Measurements from ENCODE around the gene THUMPD2.

Gene THUMPD2

DNA sequence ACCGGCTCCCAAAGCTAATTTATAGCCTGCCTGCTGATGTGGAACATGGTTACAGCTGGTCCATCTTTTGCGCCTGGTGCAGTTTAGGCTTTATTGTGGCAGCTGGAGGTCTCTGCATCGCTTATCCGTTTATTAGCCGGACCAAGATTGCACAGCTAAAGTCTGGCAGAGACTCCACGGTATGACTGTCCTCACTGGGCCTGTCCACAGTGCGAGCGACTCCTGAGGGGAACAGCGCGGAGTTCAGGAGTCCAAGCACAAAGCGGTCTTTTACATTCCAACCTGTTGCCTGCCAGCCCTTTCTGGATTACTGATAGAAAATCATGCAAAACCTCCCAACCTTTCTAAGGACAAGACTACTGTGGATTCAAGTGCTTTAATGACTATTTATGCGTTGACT is 62.0 kb downstream of the THUMPD2 start:
- Histone ChIP-seq H3F3A (ENCODE audit: control insufficient read depth, insufficient read depth) (no peaks in the 10 kb centered on the region), H3K36me3 (ENCODE audit: control insufficient read depth, low read length) (no peaks in the 10 kb centered on the region), H3K4me1 (ENCODE audit: control insufficient read depth, low read length) (no peaks in the 10 kb centered on the region), H3K9me2 (replicated peaks; ENCODE audit: control insufficient read depth, low read length) (no peaks in the 10 kb centered on the region), H3K4me2 (ENCODE audit: low read length) (no peak overlapping the region), H3K4me3 (ENCODE audit: low read length) (no peak overlapping the region), H4K20me1 (ENCODE audit: control insufficient read depth, insufficient read depth, low read depth, low read length) (no peaks in the 10 kb centered on the region), H3K27me3 (ENCODE audit: control insufficient read depth, low read length) (peaks cover 9% of the 10 kb centered on the region; the same call in 1 of the 2 replicates), H3K79me2 (ENCODE audit: control insufficient read depth, low read length) (no peaks in the 10 kb centered on the region), H3K9me3 (ENCODE audit: control insufficient read depth, insufficient read depth, low read length) (no peaks in the 10 kb centered on the region), H3K27ac (ENCODE audit: low read depth, low read length) (no peak overlapping the region)
- TF ChIP-seq, protein P1, sequence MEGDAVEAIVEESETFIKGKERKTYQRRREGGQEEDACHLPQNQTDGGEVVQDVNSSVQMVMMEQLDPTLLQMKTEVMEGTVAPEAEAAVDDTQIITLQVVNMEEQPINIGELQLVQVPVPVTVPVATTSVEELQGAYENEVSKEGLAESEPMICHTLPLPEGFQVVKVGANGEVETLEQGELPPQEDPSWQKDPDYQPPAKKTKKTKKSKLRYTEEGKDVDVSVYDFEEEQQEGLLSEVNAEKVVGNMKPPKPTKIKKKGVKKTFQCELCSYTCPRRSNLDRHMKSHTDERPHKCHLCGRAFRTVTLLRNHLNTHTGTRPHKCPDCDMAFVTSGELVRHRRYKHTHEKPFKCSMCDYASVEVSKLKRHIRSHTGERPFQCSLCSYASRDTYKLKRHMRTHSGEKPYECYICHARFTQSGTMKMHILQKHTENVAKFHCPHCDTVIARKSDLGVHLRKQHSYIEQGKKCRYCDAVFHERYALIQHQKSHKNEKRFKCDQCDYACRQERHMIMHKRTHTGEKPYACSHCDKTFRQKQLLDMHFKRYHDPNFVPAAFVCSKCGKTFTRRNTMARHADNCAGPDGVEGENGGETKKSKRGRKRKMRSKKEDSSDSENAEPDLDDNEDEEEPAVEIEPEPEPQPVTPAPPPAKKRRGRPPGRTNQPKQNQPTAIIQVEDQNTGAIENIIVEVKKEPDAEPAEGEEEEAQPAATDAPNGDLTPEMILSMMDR (IDR thresholded peaks at IDR 0.05; ENCODE audit: low read depth, low read length, poor library complexity, severe bottlenecking), result no peak
- TF ChIP-seq EZH2phosphoT487 (IDR thresholded peaks at IDR 0.05; ENCODE audit: borderline replicate concordance, low read length), result no peak

DNA sequence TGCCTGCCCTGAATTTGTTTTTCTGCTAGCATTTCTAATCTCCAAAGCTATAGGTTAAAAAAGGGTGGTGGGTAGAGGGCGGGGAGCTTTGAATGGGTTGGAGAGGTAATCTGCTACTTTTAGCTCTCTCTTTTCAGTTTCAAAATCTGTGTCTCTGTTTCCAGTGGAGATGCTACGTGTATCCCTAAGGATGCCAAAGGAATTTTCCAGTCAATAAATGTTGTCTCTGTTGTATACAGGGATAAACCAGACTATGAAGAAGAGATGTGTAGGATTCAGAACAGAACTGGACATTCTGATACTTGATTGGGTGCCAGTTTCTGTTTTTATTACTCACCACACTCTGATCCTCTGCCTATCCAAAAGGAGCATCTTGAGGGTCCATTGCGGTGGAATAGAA is 63.2 kb downstream of the THUMPD2 start:
- no peak for TF ChIP-seq EZH2phosphoT487 (IDR thresholded peaks at IDR 0.05; ENCODE audit: borderline replicate concordance, low read length)
- TF ChIP-seq, protein P1 (IDR thresholded peaks at IDR 0.05; ENCODE audit: low read depth, low read length, poor library complexity, severe bottlenecking), result no peak
- Histone ChIP-seq H3F3A (ENCODE audit: control insufficient read depth, insufficient read depth) (no peaks in the 10 kb centered on the region), H3K27ac (ENCODE audit: low read depth, low read length) (no peak overlapping the region), H3K27me3 (ENCODE audit: control insufficient read depth, low read length) (peaks cover 8% of the 10 kb centered on the region; the same call in 1 of the 2 replicates), H3K36me3 (ENCODE audit: control insufficient read depth, low read length) (no peaks in the 10 kb centered on the region), H3K9me3 (ENCODE audit: control insufficient read depth, insufficient read depth, low read length) (no peaks in the 10 kb centered on the region), H3K4me2 (ENCODE audit: low read length) (no peak overlapping the region), H3K9me2 (replicated peaks; ENCODE audit: control insufficient read depth, low read length) (no peaks in the 10 kb centered on the region), H3K4me3 (ENCODE audit: low read length) (no peak overlapping the region), H3K4me1 (ENCODE audit: control insufficient read depth, low read length) (no peaks in the 10 kb centered on the region), H3K79me2 (ENCODE audit: control insufficient read depth, low read length) (no peaks in the 10 kb centered on the region), H4K20me1 (ENCODE audit: control insufficient read depth, insufficient read depth, low read depth, low read length) (no peaks in the 10 kb centered on the region)

DNA sequence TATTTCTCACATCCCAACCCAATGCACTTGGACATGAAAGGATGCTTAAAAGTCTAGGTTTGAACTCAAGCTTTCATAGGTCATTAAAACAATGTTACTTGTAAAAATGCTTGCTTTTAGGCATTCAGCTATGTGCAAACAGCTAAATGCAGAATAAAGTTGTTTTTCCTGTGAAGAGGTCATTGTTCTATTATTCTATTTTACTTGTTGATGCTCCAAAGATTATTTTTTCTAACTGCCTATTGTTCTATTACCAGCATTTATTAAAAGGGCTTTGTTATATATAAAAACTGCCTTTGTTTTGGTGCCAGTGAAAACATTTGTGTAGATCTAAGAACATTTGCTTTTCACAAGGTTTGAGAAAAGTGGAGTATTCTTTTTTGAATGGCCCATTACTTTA is 64.0 kb downstream of the THUMPD2 start:
- no peaks in the 10 kb centered on the region for H4K20me1 ChIP-seq (ENCODE audit: control insufficient read depth, insufficient read depth, low read depth, low read length)
- H3K36me3 ChIP-seq (ENCODE audit: control insufficient read depth, low read length), result no peaks in the 10 kb centered on the region
- TF ChIP-seq, protein P1 (IDR thresholded peaks at IDR 0.05; ENCODE audit: low read depth, low read length, poor library complexity, severe bottlenecking), result no peak
- TF ChIP-seq EZH2phosphoT487 (IDR thresholded peaks at IDR 0.05; ENCODE audit: borderline replicate concordance, low read length), result no peak
- H3K79me2 ChIP-seq (ENCODE audit: control insufficient read depth, low read length), result no peaks in the 10 kb centered on the region
- H3F3A ChIP-seq (ENCODE audit: control insufficient read depth, insufficient read depth), result no peaks in the 10 kb centered on the region
- H3K4me2 ChIP-seq (ENCODE audit: low read length), result no peak overlapping the region
- H3K27me3 ChIP-seq (ENCODE audit: control insufficient read depth, low read length), result peaks cover 6% of the 10 kb centered on the region; the same call in 1 of the 2 replicates
- H3K9me2 ChIP-seq (replicated peaks; ENCODE audit: control insufficient read depth, low read length), result no peaks in the 10 kb centered on the region
- no peaks in the 10 kb centered on the region for H3K4me1 ChIP-seq (ENCODE audit: control insufficient read depth, low read length)
- H3K27ac ChIP-seq (ENCODE audit: low read depth, low read length), result no peak overlapping the region
- no peaks in the 10 kb centered on the region for H3K9me3 ChIP-seq (ENCODE audit: control insufficient read depth, insufficient read depth, low read length)
- H3K4me3 ChIP-seq (ENCODE audit: low read length), result no peak overlapping the region
